ENCODE measurements around the gene FBRS.
"Not testable (repeated sequence)": the region's sequence is repeated elsewhere in the genome, so short reads cannot be mapped to it uniquely, and the experiment has no call there.

- not testable (repeated sequence) for TF ChIP-seq CTCF, POLR2A, EP300 (IDR thresholded peaks at IDR 0.05)
These were observed 44.8 kb downstream of the FBRS start for GRCh38 chr16:30703071-30703470.
